Mesothelial cell of epicardium (in vitro differentiated cells): ENCODE measurements around the gene TBCEL. TPM values are rescaled to one million over a fixed set of nuclear protein-coding genes. Genes with fewer than 3 reads are reported as not detected.

ENCODE experiments used
- DNase-seq, 2 experiments: peaks; one replicate each; pipeline ENCODE4 v3.0.0; 2021; ENCODE audit warnings: low spot score in 2 of 2; ENCODE audit not compliant: unreplicated experiment in 2 of 2
- H3K27ac Mint-ChIP-seq: 2 replicates; pipeline ENCODE4 v1.8.0; 2021; ENCODE audit warnings: mixed read lengths
- H3K27me3 Mint-ChIP-seq: 2 replicates; pipeline ENCODE4 v1.8.0; 2021; ENCODE audit warnings: low read depth, mixed read lengths
- H3K36me3 Mint-ChIP-seq: 2 replicates; pipeline ENCODE4 v1.8.0; 2021; ENCODE audit warnings: mixed read lengths
- H3K4me1 Mint-ChIP-seq: 2 replicates; pipeline ENCODE4 v1.8.0; 2021; ENCODE audit warnings: mixed read lengths
- H3K4me3 Mint-ChIP-seq: 2 replicates; pipeline ENCODE4 v1.8.0; 2021; ENCODE audit warnings: mild to moderate bottlenecking, moderate library complexity, mixed read lengths
- H3K9me3 Mint-ChIP-seq: 2 replicates; pipeline ENCODE4 v1.8.0; 2021; ENCODE audit warnings: mixed read lengths
- total RNA-seq: library from RNA; stranded (reverse); gene quantifications from 3 replicates; pipeline ENCODE4 v1.2.1, GENCODE V29; 2021
- TF ChIP-seq, protein P1 (sequence below): fragments of 200-600 bp; sonication (generic); IDR thresholded peaks from one replicate; pipeline ENCODE4 v1.5.0; 2021; ENCODE audit warnings: antibody characterized with exemption; ENCODE audit not compliant: unreplicated experiment

TBCEL gene
- total RNA-seq, 1 donor from 2014 or later, result 32.3 TPM

DNA sequence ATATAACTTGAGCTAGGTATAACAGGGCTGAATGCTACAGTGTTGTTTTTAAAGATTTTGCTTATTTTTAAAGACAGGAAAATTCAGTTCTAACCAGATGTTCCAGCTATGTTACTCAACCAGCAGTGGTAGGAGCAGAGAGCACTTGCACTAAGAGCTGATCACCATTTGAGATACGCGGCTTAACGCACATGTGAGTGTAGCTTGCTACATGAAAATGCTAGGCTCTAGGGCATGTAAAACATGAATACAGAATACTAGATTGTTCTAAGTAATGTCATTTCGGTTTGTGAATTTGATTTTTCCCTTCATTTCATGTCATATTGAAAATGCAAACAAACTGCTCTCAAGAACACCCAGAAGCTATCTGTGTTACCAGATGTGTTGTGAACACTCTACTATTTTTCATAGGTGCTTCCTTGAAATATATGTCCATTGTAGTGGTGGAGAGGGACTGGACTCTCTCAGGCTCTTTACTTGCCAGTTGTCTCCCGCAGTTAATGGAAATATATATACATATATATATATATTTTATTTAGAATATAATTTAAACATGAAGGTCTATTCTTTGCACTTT lies 66.3 kb downstream of the TBCEL start:
- peaks cover 23% of the 10 kb centered on the region for H3K36me3 Mint-ChIP-seq
- H3K4me1 Mint-ChIP-seq, result peaks cover 12% of the 10 kb centered on the region
- TF ChIP-seq, protein P1, sequence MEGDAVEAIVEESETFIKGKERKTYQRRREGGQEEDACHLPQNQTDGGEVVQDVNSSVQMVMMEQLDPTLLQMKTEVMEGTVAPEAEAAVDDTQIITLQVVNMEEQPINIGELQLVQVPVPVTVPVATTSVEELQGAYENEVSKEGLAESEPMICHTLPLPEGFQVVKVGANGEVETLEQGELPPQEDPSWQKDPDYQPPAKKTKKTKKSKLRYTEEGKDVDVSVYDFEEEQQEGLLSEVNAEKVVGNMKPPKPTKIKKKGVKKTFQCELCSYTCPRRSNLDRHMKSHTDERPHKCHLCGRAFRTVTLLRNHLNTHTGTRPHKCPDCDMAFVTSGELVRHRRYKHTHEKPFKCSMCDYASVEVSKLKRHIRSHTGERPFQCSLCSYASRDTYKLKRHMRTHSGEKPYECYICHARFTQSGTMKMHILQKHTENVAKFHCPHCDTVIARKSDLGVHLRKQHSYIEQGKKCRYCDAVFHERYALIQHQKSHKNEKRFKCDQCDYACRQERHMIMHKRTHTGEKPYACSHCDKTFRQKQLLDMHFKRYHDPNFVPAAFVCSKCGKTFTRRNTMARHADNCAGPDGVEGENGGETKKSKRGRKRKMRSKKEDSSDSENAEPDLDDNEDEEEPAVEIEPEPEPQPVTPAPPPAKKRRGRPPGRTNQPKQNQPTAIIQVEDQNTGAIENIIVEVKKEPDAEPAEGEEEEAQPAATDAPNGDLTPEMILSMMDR, result no peak
- H3K27me3 Mint-ChIP-seq, result no peaks in the 10 kb centered on the region
- H3K4me3 Mint-ChIP-seq, result no peak overlapping the region
- H3K9me3 Mint-ChIP-seq, result no peaks in the 10 kb centered on the region
- H3K27ac Mint-ChIP-seq, result no peak overlapping the region
- DNase-seq, result no peak

- Mint-ChIP-seq H3K27ac (no peak overlapping the region), H3K36me3 (peaks cover 17% of the 10 kb centered on the region), H3K27me3 (no peaks in the 10 kb centered on the region), H3K4me1 (peaks cover 12% of the 10 kb centered on the region), H3K4me3 (no peak overlapping the region), H3K9me3 (no peaks in the 10 kb centered on the region)
- no peak for DNase-seq
- TF ChIP-seq, protein P1, result no peak
Measured at GRCh38 chr11:121091492-121092152, 67.7 kb downstream of the TBCEL start.

GRCh38 chr11:121095561-121095960 lies 71.7 kb downstream of the TBCEL start:
- no peak for DNase-seq
- TF ChIP-seq, protein P1, result no peak
- H3K4me1 Mint-ChIP-seq, result no peaks in the 10 kb centered on the region
- no peak overlapping the region for H3K4me3 Mint-ChIP-seq
- peaks cover 4% of the 10 kb centered on the region for H3K27me3 Mint-ChIP-seq
- no peak overlapping the region for H3K27ac Mint-ChIP-seq
- H3K9me3 Mint-ChIP-seq, result no peaks in the 10 kb centered on the region
- H3K36me3 Mint-ChIP-seq, result no peaks in the 10 kb centered on the region

- Mint-ChIP-seq H3K4me1 (no peaks in the 10 kb centered on the region), H3K9me3 (no peaks in the 10 kb centered on the region), H3K27me3 (peaks cover 21% of the 10 kb centered on the region), H3K4me3 (no peak overlapping the region), H3K27ac (no peak overlapping the region), H3K36me3 (no peaks in the 10 kb centered on the region)
- TF ChIP-seq, protein P1, result no peak
- DNase-seq, result no peak
Measured at GRCh38 chr11:121099364-121099763, 75.5 kb downstream of the TBCEL start.

- Mint-ChIP-seq H3K36me3 (no peaks in the 10 kb centered on the region), H3K27ac (no peak overlapping the region)
- TF ChIP-seq, protein P1, result no peak
Measured at GRCh38 chr11:121099885-121100284, 76.0 kb downstream of the TBCEL start.

More at GRCh38 chr11:121099885-121100284, 76.0 kb downstream of the TBCEL start:
- Mint-ChIP-seq H3K27me3 (peaks cover 21% of the 10 kb centered on the region), H3K4me3 (no peak overlapping the region), H3K9me3 (no peaks in the 10 kb centered on the region), H3K4me1 (no peaks in the 10 kb centered on the region)
- no peak for DNase-seq
